ENCODE data around the gene MRM3.
"Not testable (repeated sequence)": the region's sequence is repeated elsewhere in the genome, so short reads cannot be mapped to it uniquely, and the experiment has no call there.

Gene MRM3, protein sequence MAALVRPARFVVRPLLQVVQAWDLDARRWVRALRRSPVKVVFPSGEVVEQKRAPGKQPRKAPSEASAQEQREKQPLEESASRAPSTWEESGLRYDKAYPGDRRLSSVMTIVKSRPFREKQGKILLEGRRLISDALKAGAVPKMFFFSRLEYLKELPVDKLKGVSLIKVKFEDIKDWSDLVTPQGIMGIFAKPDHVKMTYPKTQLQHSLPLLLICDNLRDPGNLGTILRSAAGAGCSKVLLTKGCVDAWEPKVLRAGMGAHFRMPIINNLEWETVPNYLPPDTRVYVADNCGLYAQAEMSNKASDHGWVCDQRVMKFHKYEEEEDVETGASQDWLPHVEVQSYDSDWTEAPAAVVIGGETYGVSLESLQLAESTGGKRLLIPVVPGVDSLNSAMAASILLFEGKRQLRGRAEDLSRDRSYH

DNA sequence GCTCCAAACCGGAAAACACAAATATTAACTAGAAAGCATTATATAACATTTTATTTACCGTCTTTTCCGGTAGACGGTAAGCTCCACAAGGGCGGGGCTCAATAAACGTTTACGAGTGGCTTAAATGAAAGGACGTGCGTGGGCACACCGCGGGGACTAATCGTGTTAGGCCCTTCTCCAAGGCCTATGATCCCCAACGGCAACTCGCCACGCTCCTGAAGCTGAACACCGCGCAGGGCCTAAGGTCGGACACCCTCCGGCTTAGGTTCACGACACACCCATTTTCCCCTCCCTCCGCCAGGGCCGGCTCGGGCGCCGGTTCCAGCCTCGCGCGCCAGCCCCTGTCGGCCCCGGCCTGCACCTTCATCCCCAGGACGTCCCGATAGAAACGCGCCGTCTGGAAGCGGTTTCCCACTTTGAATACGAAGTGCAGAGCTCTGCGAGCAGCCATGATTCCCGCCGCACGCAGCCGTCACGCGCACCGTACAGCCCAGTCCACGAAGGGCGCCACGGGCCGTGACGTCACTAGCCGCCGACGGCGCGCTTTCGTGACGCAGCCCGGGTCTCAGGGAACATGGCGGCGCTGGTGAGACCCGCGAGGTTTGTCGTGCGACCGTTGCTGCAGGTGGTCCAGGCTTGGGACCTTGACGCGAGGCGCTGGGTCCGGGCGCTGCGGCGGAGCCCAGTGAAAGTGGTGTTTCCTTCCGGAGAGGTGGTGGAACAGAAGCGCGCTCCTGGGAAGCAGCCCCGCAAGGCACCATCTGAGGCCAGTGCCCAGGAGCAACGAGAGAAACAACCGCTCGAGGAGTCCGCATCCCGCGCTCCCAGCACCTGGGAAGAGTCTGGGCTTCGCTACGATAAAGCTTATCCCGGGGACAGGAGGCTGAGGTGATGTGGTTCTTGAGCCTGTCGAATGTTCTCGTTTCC lies at the start of gene MRM3, which contains the start of gene GLOD4:
Gene MRM3 (plus strand): TSS at position 549 of the 927 bp plus-strand sequence. CDS start 26 bp downstream, at position 575.
Gene GLOD4 (minus strand): TSS at position 476 of the 927 bp plus-strand sequence. CDS start 25 bp downstream, at position 451.
- no peak for FAIRE-seq

DNA sequence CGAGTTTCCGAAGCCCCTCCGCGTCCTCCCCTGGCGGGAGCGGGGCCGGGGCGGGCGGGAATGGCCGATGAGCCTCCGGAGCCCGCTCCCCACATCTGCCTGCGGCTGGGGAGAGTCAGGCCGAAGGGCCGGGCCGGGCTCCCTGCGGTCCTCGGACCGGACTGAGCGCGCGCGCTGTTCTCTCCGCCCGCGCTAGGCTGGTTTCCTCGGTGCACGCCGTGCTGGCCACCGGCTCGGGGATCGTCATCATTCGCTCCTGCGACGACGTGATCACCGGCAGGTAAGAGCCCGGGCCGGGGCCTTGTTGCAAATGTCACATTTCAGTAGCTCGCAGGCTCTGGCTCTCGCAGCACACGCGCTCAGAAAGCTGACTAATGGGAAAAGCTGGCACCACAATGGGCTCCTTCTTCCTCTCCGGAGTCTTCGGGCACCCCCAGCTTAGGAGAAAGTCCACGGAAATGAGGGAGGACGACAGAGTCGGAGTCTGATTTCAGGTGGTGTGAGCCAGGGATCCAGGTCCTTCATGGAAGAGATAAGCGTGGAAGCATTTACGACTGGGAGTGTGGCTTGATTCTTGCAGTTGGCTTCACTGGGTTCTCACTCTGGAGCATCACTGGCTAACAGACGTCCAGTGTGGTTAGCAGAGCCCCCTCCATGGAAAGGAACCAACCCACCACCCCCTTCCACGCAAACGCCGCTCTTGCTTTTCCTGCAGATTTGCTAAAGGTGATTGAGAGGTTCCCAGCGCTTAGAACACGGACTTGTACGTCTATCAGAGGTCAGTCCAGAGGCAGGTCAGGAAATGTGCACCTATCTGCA lies 49.0 kb upstream of the MRM3 start:
- no peak for FAIRE-seq

DNA sequence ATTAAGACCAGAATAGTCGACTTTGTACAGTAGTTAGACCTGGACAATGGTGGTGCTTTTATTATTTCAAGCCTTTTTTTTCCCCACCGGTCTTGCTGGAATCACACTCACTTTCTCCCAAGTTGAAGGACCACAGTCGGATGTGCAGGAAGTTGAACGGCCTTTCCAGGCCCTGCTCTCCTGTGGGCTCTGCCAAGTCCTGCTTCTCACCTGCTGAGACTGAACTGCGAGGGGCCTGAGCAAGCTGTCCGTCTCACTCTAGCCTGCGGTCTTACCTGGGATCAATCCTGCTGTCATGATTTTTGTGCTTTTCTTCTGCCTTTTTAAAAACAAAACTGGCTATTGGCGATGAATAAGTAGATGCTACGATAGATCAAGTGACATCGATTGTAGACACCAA lies 48.4 kb upstream of the MRM3 start:
- FAIRE-seq, result no peak

DNA sequence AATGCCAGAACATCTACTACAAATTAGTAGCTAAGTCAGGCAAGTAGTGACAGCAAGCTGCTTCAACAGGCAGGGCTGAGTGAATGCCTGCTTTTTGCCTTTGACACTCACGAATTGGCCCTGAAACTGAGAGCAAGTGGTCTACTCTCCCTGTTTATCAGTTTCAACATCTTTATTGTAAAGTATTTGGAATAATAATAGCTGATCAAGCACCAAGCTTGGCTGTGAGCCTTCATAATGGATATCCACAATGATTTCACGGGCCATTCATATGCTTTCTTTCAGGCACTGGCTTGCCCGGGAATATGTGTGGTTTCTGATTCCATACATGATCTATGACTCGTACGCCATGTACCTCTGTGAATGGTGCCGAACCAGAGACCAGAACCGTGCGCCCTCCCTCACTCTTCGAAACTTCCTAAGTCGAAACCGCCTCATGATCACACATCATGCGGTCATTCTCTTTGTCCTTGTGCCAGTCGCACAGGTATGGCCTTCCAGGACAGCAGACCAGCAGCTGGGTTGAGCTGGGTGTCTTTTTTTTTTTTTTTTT lies 44.5 kb upstream of the MRM3 start:
- FAIRE-seq, result no peak

DNA sequence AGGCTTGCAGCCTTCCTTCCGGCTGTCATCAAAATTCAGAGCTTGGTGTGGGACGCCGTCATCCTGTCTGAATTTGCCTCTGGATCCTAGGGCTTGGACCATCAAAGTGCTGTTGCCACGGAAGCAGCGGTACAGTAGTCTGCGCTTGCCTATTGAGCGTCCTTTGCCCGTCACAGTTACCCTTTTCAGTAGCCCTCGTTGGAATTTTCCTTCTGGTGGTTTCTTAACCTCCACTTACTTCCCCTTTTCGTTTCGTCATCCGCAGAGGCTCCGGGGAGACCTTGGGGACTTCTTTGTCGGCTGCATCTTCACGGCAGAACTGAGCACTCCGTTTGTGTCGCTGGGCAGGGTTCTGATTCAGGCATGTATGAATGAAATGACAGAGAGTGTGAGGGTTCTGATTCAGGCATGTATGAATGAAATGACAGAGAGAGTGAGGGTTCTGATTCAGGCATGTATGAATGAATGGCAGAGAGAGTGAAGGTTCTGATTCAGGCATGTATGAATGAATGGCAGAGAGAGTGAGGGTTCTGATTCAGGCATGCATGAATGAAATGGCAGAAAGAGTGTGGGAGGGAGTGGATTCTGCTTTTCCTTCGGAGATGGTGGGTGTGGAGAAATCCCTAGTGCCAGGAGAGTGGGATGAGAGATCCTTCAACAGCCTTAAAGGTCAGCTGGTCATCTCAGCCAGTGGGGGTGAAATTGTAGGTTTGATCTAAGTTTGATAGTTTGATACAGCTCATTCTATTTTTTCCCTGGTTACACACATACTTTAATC lies 41.7 kb upstream of the MRM3 start:
- FAIRE-seq, result no peak

DNA sequence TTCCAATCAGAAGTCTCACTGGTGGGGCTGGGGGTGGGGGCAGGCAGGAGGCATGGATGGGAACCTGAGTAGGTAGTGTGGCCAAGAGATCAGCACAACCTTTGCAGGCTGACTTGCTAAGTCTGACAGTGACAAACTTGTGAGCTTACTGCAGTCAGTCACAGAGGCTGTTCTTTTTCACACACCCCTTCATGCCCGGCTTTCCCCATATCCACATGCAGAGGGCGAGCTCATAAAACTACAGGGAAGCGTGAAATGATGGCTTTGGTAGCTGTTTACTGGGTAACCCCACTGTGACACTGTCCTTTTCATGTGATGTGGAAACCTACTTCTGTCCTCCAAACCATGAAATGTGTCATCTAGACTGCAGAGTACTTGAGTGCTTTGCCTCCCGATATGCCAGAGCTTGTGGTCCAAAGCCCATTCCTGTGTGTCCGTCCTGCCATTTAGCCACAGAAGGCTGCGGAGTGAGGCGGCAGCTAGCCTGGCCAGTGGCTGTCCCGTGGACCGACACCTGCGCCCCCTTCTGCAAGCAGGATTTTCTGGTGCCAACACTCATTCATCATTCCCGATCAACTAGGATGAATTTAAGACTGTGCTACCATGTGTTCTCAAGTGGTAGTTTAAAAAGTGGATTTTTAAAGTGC lies 39.9 kb upstream of the MRM3 start:
- no peak for FAIRE-seq

DNA sequence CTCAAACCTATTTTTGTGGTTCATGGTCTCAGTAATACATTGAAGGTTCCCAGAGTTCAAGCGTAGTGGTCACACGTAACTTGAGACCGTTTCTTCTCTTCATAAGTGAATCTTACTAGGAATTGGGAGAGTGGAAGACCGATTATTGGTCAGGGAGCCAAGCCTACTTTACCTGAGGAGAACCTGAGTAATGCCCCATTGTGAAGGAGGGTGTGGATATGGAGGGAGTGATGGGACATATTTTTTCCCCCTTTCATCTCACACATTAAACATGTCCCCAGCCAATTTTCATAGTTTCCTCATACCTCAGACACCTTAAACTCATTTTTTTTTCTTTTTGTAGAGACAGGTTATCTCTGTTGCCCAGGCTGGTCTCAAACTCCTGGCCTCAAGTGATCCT lies 39.0 kb upstream of the MRM3 start:
- no peak for FAIRE-seq

DNA sequence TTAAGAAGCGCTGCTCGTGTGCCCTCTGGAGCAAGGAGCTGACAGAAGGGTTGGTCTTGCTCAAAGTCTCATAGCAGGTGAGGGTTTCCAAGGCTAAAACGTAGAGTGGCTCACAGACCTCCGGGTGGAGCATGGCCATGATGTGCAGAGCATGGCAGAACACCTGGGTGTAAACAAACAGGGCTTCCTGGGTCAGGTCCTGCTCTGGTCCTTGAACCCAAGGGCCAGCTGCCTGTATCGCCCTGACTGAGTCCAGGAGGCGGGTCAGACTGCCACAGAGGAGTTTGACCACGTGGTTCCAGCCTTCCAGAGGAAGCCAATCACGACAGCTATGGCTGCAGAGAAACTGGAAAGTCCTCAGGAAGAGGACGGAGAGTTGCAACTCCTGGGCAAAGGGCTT lies 37.2 kb upstream of the MRM3 start:
- no peak for FAIRE-seq

DNA sequence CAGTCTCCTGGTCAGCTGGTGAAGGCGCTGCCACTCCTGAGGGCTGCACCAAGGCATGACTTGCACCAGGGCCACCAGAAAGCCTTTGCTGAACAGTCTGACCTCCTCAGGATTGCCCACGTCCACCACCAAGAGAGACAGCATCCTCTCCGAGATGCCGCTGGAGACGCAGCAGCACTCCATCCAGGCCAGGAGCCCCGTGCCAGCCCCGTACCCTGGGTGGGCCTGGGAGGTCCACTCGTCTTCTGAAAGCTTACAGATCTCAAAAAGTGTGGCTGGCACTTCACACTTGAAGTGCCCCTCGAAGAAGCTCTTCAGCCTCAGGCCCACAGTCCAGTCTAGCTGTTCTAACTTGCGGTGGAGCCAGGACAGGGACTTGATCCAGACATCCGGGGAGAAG lies 36.7 kb upstream of the MRM3 start:
- FAIRE-seq, result no peak

DNA sequence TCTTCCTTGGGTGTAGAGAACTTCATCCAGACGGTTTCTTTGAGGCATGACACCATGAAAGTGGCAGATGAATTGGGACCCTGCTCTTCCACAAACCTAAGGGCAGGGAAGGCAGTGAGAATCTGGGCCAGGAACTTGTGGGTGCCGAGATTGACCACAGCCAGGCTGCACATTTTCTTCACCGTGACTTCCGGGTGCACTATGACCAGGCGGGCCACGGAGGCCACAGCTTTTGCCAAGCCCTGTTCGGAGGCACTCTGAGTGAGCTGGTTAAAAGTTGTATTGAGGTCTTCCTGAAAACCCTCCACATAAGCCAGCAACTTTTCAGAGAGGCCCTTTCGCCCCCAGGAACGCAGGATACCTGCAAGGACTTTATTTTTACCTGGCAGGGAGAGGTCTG lies 36.0 kb upstream of the MRM3 start:
- FAIRE-seq, result no peak

DNA sequence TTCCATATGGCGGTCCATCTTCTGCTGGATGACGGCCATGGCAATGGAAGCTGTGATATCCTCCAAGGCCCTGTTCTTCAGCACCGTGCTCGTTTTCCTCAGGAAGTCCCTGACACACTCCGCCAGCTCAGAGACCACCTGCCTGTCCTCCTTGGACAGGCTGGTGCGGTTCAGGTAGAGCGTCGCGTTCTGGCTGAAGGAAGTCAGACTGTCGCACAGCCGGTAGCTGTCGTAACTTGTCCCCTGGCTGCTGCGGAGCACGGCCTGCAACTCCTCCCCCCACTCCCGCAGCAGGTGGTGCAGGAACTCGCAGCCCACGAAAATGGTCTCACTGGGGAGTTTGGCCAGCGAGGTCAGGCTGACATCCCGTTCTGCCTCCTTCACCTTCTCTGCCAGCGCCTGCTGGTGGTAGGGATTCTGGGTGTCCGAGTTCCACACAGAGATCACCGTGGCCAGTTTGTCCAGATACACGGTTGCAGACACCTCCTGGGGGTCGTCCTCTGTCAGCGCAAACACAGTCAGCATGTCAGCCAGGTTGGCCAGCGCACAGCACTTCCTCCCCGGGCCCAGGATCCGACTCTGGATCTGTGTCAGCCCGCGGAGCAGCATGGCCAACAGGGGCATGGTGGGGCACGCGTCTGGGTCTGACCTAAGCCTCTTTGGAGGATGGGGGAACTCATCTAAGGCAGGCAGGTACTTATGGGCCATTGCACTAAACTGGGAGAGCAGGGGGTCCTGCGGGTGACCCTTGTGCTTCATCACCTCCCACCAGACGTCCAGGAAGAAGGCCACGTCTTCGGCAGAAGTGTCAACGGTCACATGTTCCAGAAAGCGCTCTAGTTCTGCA lies 35.1 kb upstream of the MRM3 start:
- no peak for FAIRE-seq

DNA sequence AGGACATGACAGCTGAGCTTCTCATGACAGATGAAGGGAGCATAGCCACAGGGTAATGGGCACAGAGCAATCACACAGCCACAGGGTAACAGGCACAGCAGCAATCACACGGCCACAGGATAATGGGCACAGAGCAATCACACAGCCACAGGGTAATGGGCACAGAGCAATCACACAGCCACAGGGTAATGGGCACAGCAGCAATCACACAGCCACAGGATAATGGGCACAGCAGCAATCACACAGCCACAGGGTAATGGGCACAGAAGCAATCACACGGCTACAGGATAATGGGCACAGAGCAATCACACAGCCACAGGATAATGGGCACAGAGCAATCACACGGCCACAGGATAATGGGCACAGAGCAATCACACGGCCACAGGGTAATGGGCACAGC lies 33.5 kb upstream of the MRM3 start:
- FAIRE-seq, result not testable (repeated sequence)

DNA sequence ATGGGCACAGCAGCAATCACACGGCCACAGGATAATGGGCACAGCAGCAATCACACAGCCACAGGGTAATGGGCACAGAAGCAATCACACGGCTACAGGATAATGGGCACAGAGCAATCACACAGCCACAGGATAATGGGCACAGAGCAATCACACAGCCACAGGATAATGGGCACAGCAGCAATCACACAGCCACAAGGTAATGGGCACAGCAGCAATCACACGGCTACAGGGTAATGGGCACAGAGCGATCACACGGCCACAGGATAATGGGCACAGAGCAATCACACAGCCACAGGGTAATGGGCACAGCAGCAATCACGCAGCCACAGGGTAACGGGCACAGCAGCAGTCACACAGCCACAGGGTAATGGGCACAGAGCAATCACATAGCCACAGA lies 32.8 kb upstream of the MRM3 start:
- not testable (repeated sequence) for FAIRE-seq

DNA sequence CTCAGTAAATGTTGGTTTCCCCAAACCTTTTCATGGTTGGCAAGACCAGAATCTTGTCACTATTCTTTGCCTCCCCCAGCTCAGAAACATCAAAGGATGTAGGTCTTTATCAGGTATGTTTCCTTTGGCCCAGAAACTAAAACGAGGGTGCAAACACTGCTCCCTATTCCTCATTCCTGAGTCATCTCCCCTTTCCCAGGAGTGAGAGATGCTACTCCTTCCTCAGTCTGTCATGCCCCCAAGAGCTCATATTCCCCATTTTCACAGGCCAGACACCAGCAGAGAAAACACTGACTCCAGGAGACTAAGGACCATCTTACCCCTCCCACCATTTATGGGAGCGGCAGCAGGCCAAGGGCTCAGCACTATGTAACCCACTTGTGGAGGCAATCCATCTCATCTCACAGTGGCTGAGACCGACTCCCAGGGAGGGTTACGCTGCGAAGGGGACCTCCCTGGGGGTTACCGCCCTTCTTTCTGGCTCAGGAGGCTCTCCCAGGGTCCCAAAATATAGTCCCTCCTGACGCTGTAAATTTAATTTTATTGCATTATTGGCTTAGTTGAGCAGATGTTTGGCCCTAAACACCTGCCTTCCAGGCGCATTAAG lies 31.6 kb upstream of the MRM3 start:
- no peak for FAIRE-seq

DNA sequence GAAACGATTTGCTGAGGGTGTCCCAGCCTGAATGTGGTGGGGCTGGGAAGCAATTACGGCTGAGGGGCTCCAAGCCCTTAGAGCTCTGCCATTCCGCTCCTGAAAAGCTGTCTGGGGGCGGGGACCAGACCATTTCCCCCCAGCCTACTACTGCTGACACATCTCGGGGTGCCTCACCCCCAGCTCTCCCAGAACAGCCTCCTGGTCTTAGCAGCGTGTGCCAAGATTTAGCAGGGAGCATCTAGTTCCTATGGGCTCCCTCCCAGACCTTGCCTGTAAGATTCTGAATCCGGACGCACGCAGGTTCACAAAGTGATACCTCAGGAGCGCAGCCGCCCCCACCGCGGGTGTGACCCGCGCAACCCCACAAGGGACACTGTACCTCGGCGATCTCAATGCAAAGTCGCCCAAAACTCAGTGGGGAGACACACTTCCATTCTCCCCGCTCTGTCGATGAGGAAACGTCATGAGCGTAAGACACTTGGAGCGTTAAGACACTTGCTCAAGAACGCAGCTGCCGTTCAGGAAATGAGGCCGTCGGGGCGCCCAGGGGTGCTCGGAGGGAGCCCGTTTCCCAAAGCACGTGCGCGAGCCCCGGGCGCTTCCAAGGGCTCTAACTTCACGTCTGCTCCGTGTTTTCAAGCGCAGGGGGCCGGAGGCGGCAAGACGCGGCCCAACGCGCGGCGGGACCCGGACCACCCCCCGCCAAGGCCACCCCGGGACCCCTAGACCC lies 30.7 kb upstream of the MRM3 start:
- FAIRE-seq, result no peak

DNA sequence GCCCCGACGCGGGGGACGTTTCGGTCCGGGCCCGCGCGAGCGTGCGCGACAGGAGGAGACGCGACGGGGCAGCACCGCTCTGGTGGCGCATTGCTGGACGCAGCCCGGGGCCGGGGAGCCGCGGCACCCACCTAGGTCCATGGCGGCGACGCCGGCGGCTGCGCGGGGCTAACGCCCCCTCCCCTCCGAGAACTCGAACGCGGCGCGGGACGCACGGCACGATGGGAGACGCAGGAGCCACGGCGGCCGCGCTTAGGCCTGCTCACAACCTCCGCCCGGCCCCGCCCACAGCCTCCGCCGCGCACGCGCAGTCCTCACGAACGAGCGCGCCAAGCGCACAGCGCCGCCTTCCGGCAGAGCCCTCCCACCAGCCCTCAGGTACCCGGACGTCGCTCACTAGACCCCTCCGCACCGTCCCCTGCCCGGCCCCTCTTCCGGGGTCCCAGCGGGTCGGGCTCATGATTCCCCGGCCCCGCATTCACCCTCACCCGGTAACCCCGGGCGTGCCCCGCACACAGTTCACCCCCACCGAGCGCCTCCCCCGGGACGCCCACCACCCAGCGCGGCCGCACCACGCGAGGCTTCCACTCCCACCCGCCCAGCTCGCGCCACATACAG lies 30.0 kb upstream of the MRM3 start, which contains the start of gene GEMIN4:
Gene GEMIN4 (minus strand): TSS at position 263 of the 618 bp plus-strand sequence. CDS start 122 bp downstream, at position 141.
- FAIRE-seq, result no peak

DNA sequence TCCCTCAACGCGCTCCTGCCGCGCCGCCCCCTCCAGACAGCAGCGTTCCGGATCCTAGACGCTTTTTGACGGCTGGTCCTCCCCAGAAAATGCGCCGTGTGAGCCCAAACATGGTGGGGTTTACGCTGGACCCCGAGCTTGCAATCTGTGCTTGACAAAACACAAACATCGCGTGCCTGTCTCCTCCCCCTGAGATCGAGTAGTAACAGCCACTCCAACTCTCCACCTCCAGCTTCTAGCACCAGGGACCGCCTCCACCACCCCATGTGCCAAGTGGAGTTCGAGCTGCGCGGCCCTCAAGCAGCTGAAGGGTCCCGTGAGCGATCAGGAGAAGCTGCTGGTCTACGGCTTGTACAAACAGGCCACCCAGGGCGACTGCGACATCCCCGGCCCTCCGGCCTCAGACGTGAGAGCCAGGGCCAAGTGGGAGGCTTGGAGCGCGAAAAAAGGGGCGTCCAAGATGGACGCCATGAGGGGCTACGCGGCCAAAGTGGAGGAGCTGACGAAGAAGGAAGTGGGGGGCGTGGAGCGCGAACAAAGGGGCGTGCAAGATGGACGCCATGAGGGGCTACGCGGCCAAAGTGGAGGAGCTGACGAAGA lies 29.4 kb upstream of the MRM3 start:
- no peak for FAIRE-seq

DNA sequence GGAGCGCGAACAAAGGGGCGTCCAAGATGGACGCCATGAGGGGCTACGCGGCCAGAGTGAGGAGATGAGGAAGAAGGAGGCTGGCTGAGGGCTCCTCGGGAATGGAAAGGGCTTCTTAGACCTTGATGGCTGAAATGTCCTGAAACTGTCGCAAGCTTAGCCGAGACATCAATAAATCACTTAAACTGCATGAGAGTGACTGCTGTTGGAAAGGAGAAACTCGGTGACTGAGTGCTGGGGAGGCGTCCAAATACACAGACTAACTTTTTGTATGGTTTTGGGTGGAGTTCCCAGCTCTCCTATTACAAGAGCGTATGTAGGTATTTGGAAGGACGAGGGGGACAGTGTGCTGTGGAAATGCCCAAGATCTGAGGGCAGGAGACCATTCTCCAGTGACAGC lies 28.7 kb upstream of the MRM3 start:
- FAIRE-seq, result no peak

Data from A204.1 (cell line).